Spleen (tissue), 7 donors: ENCODE data around the gene ACVRL1.

Experiments used
- CTCF ChIP-seq, 11 experiments: fragments of 200-600 bp in 7 of 11; fragments of 450-650 bp in 4 of 11; sonication (generic) in 4 of 11; IDR thresholded peaks in 8 of 11; conservative IDR thresholded peaks in 3 of 11; 1 replicate in 7 of 11; 2 replicates in 4 of 11; pipeline versions ENCODE4 v1.4.0 to v1.8.0; 2016 to 2021; ENCODE audit warnings: antibody characterized with exemption in 11 of 11, inconsistent platforms in 4 of 11, mild to moderate bottlenecking in 1 of 11
- POLR2AphosphoS5 ChIP-seq, 3 donors: sonication (generic); formaldehyde crosslinking; IDR thresholded peaks; one replicate each; pipeline ENCODE4 v1.5.1; 2017; ENCODE audit warnings: antibody characterized with exemption in 3 of 3
- donor health status: DM: no; HTN: no; CAD: no; lungs with moderate emphysema.
- donor health status: DM: no; HTN: no; CAD: no.
- donor health status: DM: no; HTN: no; CAD: no.

DNA sequence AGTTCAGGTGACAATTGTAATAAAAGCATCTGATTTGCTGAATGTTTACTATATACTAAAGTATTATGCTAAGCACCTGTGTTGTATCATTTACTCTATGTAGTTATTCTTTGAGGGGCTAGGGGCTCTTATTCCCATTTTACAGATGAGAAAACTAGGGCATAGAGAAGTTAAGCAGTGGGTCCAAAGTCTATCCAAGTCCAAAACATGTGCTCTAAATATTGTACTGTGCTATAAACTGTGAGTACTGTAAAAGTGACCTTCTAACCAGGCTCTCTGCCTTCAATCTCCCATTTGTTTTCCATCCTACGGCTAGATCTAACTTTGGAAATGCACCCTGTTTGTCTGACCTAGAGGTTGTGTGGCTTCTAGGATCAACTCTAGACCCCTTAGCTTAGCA is 53.2 kb downstream of the ACVRL1 start:
- TF ChIP-seq CTCF (IDR thresholded peaks at IDR 0.05 in 8 of 11, conservative IDR thresholded peaks at IDR 0.05 in 3 of 11) (no peak), POLR2AphosphoS5 (IDR thresholded peaks at IDR 0.05) (no peak)
